Right kidney (tissue), 9 donors: Measurements from ENCODE around the gene RIC8A.
"Not testable (repeated sequence)": the region's sequence is repeated elsewhere in the genome, so short reads cannot be mapped to it uniquely, and the experiment has no call there.

Source experiments
- DNase-seq: peaks from one replicate; pipeline ENCODE4 v3.0.0-alpha.2; 2016
- long read RNA-seq, 8 donors: transcript quantifications; one replicate each; lab custom pipeline, GENCODE V29; 2026

The RIC8A gene
- long read RNA-seq, donor 1, transcript RIC8A-203 (10 exons, 3,703 nt) = major isoform, 24 of 70 reads
- long read RNA-seq, donor 1, partial matches to known transcripts = 43 of 70 reads
- long read RNA-seq, donor 1, other reads (novel, unspliced or antisense) = 0 of 70 reads
- long read RNA-seq, donor 2, transcript RIC8A-203 (10 exons, 3,703 nt) = major isoform, 13 of 13 reads
- long read RNA-seq, donor 2, partial matches to known transcripts = 0 of 13 reads
- long read RNA-seq, donor 2, other reads (novel, unspliced or antisense) = 0 of 13 reads
- long read RNA-seq, donor 3, transcript RIC8A-203 (10 exons, 3,703 nt) = major isoform, 6 of 8 reads
- long read RNA-seq, donor 3, partial matches to known transcripts = 0 of 8 reads
- long read RNA-seq, donor 3, other reads (novel, unspliced or antisense) = 0 of 8 reads
- long read RNA-seq, donor 4, transcript RIC8A-212 (1 exons, 3,417 nt) = minor isoform, 6 of 22 reads
- long read RNA-seq, donor 4, transcript RIC8A-203 (10 exons, 3,703 nt) = major isoform, 8 of 22 reads
- long read RNA-seq, donor 4, partial matches to known transcripts = 8 of 22 reads
- long read RNA-seq, donor 4, other reads (novel, unspliced or antisense) = 0 of 22 reads
- long read RNA-seq, donor 5, transcript RIC8A-203 (10 exons, 3,703 nt) = major isoform, 15 of 19 reads
- long read RNA-seq, donor 5, partial matches to known transcripts = 0 of 19 reads
- long read RNA-seq, donor 5, other reads (novel, unspliced or antisense) = 0 of 19 reads
- long read RNA-seq, donor 6, transcript RIC8A-203 (10 exons, 3,703 nt) = major isoform, 6 of 8 reads
- long read RNA-seq, donor 6, partial matches to known transcripts = 0 of 8 reads
- long read RNA-seq, donor 6, other reads (novel, unspliced or antisense) = 0 of 8 reads
- long read RNA-seq, donor 7, transcript RIC8A-212 (1 exons, 3,417 nt) = minor isoform, 6 of 28 reads
- long read RNA-seq, donor 7, transcript RIC8A-203 (10 exons, 3,703 nt) = major isoform, 17 of 28 reads
- long read RNA-seq, donor 7, partial matches to known transcripts = 0 of 28 reads
- long read RNA-seq, donor 7, other reads (novel, unspliced or antisense) = 0 of 28 reads
- long read RNA-seq, donor 8, transcript RIC8A-203 (10 exons, 3,703 nt) = major isoform, 17 of 58 reads
- long read RNA-seq, donor 8, partial matches to known transcripts = 38 of 58 reads
- long read RNA-seq, donor 8, other reads (novel, unspliced or antisense) = 0 of 58 reads

DNA sequence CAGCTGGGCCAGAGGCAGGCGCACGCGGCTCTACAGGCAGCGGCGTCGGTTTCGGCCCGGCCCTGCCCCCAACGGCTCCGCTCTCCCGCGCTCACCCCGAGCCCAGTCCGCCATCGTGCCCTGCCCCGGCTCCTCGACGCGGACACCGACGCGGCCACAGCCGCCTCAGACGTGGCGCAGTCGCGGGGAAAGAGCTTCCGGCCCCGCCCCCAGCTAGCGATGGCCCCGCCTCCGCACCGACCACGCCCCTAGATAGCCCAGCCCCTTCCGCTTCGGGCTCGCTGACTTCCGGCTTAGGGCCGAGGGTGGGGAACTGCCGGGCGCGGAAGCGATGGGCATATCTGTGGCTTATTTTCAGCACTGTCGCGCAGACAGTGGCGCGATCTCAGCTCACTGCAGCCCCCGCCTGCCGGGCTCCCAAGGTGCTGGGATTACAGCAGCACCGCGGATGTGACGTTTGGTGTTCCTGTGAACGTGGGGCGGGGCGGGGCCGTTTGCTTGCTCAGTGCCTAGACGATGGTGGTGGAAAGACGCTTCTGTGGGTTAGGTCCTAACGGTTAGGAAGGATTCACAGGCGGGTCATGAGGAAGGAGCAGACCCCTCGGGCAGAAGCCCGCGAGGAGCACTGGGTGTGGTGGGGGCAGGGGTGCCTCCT, at the start of gene RIC8A, which contains the start of gene BET1L:
RIC8A (plus strand) TSS at position 501 of the 655 bp plus-strand sequence. CDS start 1,147 bp downstream, outside the sequence.
BET1L (minus strand) TSS at position 192 of the 655 bp plus-strand sequence; CDS start at position 114, 78 bp downstream.
- DNase-seq = peak; percentile 94

DNA sequence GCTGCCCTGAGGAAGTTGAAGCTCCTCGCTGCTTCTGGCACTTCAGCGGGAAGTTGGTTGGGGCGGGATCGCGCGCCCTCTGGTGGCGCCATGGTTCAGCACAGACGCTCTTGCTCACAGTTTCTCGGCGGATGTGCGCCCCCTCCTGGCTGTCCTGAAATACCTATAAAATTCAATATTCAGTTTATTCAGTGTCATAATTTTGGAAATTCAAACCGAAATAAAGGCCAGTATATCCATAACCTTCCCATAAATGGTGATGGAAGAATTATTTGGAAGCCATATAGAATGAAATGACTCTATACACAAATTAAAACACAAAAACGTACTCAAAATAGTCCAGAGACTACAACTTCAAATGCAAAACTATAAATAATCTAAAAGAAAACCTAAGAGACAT, 27.3 kb upstream of the RIC8A start:
- DNase-seq = not testable (repeated sequence)

DNA sequence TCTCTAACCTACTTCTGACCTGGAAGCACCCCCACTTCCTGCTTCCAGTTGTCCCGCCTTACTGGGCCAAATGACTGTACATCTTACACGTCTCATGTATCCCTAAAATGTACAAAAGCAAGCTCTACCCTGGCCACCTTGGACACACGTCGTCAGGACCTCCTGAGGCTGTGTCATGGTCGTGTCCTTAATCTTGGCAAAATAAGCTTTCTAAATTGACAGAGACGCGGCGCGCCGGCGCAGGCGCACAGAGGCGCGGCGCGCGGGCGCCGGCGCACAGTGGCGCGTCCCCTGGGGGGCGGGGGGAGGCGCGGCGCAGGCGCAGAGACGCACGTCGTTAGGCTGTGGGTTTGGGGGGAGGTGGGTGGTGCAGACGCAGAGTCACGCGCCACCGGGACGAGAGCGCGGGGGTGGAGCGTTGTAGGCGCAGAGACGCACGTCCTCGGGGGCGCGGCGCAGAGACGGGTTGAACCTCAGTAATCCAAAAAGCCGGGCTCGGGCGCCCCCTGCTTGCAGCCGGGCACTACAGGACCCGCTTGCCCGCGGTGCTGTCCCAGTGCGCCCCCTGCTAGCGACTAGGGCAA, 18.2 kb upstream of the RIC8A start:
- not testable (repeated sequence) for DNase-seq

DNA sequence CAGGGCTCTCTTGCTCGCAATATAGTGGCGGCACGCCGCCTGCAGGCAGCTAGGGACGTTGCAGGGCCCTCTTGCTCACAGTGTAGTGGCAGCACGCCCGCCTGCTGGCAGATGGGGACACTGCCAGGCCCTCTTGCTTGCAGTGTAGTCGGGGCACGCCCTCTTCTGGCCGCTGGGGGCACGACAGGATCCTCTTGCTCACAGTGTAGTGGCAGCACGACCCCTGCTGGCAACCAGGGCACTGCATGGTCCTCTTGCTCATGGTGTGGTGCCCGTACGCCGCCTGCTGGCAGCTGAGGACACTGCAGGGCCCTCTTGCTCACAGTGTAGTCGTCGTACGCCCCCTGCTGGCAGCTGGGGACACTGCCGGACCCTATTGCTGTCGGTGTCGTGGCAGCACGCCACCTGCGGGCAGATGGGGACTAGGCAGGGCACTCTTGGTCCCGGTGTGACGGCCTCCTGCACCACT, 17.6 kb upstream of the RIC8A start:
- not testable (repeated sequence) for DNase-seq

DNA sequence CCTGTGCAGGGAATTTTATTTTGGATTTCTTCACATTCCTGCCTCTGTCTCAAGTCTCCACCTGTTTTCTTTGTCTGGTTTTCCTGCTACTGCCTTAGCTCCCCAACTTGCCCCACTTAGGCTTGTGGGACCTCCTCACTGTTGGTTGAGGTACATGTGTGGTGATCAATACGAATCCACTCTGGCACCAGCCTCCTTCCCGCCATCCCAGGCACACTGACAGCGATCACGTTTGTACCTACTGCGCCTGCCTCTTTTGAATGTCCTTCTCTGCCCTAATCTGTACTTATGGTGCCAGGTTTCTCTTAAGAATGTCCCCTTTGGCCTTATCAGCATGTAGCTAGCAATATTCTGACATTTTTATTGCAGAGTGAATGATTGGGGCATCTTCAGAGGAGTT, 17.0 kb upstream of the RIC8A start:
- not testable (repeated sequence) for DNase-seq

- not testable (repeated sequence) for DNase-seq
These were observed 15.7 kb upstream of the RIC8A start for GRCh38 chr11:191490-192478.

GRCh38 chr11:192674-193128, 14.8 kb upstream of the RIC8A start, which contains the start of gene SCGB1C1:
Gene SCGB1C1 (plus strand): TSS chr11:193078. CDS start chr11:193100, 22 bp downstream.
- not testable (repeated sequence) for DNase-seq

DNA sequence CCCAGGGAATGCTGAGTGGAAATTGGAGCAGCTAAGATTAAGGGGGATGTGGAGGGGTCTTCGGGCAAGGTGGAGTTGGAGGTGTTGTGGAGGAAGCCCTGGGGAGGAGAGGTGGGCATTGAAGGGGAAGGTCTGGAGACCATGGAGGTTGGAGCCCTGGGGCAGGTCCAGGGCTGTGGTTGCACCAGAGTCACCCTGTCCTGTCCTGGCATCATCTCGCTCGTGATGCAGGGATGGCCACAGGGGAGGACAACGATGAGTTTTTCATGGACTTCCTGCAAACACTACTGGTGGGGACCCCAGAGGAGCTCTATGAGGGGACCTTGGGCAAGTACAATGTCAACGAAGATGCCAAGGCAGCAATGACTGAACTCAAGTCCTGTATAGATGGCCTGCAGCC, 14.0 kb upstream of the RIC8A start:
- DNase-seq = not testable (repeated sequence)

DNA sequence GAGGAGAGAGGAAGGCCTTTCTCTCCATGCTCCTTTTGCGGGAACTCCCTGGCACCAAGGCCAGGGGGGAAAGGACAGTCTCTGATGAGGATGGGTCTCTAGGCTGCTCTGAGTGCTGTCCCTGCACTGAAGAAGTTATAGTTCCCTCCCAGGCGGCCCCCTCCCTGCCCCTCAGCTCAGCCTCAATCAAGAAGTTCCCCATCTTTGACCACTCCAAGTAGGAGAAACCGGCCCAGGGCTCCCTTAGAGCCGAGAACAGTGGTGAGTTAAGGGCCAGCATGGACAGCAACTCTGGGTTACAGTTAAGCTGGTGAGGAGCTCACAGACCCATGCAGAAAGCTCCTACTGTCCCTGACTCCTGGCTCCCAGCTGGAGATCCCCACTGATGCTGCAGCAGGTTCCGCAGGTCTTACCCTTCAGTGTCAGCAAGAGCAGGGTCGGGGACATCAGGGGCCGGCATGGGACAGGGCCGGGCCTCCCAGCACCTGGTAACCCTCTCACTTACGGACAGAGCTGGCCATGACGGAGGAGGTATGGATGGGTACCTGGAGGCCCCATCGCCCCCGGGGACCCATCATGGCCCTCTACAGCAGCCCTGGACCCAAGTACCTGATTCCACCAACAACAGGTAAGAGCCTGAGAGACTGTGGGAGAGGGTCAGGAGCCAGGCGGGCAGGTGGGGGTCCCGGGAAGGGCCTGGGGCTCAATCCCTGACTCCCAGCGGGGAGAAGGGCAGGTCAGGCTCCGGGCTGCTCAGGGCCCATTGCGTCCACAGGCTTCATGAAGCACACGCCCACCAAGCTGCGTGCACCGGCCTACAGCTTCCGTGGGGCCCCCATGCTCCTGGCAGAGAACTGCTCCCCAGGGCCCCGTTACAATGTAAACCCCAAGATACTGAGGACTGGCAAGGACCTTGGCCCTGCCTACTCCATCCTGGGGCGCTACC, 10.4 kb upstream of the RIC8A start:
- DNase-seq = no peak

- no peak for DNase-seq
These were observed 9.7 kb upstream of the RIC8A start for GRCh38 chr11:197741-198235.

DNA sequence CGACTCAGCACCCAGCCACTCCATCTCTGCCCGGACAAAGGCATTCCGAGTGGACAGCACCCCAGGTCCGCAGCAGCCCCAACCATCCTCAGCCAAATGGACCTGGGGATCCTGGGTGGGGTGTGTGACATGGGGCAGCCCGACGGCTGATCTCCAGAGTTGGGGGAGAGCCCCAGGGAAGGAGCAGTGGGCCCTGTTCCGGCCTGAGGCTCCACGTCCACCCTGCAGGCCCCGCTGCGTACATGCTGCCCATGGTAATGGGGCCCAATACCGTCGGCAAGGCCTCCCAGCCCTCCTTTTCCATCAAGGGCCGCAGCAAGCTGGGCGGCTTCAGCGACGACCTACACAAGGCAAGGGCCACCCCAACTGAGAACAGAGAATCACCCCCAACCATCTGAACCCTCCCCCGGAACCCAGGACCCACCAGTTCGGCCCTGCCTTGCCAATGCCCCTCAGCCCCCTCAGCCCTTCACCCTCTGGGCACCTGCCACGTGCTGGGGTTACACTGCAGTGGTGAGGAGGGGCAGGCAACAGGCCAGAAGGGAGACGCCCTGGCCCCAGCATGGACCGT, 9.2 kb upstream of the RIC8A start:
- DNase-seq = no peak

- no peak for DNase-seq
These were observed 8.4 kb upstream of the RIC8A start for GRCh38 chr11:199004-199581.

- DNase-seq = no peak
These were observed 7.7 kb upstream of the RIC8A start for GRCh38 chr11:199782-200181.

DNA sequence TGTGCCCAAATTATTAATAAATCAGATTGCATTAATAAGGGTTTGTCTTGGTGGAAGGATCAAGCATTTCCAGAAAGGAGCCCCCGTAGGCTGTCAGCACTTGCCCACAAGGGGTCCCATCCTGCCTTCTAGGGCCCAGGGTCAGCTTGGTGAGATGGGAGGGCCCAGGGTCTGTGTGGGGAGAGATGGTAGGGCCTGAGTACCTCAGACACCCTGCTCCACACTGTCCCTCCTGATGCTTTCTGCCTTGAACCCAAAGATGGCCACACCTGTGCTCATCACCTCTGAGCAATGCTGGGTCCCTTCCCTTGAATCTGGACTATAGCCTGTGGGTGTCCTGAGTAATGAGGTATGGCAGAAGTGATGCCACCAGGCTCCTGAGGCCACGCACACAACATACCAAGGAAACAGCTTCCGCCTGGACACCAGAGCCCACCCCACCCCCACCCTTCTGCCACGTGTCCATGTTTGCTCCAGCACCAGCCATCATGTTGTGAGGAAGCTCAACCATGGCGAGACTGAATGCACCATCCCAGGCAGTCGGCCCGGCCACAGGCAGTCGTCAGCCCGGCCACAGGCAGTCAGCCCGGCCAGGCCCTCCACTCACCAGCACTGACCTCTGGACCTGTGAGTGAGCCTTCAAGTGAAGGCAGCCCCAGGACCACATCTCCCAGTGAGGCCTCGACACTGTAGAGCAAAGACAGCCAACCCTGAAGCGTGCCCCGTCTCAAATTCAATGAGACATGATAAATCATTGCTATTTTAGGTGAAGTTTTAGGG, 7.1 kb upstream of the RIC8A start:
- DNase-seq = no peak

DNA sequence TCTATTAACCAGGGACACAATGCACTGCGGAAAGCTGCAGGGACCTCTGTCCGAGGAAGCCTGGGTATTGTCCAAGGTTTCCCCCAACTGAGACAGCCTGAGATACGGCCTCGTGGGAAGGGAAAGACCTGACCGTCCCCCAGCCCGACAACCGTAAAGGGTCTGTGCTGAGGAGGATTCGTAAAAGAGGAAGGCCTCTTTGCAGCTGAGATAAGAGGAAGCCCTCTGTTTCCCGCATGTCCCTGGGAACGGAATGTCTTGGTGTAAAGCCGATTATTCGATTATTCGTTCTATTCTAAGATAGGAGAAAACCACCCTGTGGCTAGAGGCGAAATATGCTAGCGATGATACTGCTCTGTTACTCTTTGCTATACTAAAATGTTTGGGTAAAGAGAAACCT, 5.5 kb upstream of the RIC8A start:
- no peak for DNase-seq

DNA sequence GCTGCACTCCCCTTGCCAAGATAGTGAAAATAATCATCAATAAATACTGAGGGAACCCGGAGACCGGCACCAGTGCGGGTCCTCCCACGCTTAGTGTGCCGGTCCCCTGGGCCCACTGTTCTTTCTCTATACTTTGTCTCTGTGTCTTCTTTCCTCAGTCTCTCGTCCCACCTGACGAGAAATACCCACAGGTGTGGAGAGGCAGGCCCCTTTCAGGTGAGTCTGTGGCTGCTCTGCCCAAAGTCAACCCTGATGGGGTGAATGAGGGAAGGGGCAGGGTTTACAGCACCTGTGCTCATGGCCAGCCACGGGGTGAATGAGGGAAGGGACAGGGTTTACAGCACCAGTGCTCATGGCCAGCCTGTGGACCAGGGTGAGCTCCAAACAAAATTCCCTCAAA, 5.0 kb upstream of the RIC8A start:
- DNase-seq = no peak
